Uterus (tissue), 2 donors: ENCODE results near the gene POLE.

Experiments
- POLR2A ChIP-seq, 2 donors: fragments of 450-650 bp; IDR thresholded peaks; one replicate each; pipeline ENCODE4 v1.6.1; 2016; ENCODE audit warnings: antibody characterized with exemption in 2 of 2, mild to moderate bottlenecking in 1 of 2, moderate library complexity in 1 of 2
- TF ChIP-seq, protein P1 (sequence below), 4 experiments: fragments of 200-600 bp in 2 of 4; fragments of 450-650 bp in 2 of 4; sonication (generic) in 2 of 4; IDR thresholded peaks; one replicate each; pipeline ENCODE4 v1.5.1; 2016 to 2019; ENCODE audit warnings: antibody characterized with exemption in 4 of 4, mild to moderate bottlenecking in 2 of 4, moderate library complexity in 1 of 4

DNA sequence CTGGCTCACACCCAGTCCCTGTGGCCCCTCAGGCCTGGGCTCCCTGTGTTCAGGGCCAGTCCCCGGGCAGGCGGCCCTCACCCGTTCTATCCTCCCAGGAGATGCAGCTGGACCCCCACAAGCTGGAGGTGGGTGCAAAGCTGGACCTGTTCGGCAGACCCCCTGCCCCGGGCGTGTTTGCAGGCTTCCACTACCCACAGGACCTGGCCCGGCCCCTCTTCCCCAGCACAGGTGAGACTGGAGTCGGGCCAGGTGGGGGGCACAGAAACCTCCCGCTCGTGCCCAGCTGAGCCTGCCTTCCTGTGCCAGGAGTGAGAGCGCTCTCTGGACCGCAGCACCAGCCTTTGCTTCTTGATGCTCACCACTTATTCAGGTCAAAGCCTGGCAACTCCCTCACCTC lies 110.4 kb downstream of the POLE start:
- TF ChIP-seq, protein P1, sequence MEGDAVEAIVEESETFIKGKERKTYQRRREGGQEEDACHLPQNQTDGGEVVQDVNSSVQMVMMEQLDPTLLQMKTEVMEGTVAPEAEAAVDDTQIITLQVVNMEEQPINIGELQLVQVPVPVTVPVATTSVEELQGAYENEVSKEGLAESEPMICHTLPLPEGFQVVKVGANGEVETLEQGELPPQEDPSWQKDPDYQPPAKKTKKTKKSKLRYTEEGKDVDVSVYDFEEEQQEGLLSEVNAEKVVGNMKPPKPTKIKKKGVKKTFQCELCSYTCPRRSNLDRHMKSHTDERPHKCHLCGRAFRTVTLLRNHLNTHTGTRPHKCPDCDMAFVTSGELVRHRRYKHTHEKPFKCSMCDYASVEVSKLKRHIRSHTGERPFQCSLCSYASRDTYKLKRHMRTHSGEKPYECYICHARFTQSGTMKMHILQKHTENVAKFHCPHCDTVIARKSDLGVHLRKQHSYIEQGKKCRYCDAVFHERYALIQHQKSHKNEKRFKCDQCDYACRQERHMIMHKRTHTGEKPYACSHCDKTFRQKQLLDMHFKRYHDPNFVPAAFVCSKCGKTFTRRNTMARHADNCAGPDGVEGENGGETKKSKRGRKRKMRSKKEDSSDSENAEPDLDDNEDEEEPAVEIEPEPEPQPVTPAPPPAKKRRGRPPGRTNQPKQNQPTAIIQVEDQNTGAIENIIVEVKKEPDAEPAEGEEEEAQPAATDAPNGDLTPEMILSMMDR (IDR thresholded peaks at IDR 0.05): no peak
- no peak for TF ChIP-seq POLR2A (IDR thresholded peaks at IDR 0.05)
